Effector memory CD8-positive, alpha-beta T cell (primary cell): ENCODE measurements around the gene RAB13.

Experiments
- ATAC-seq: fragments of 150-1000 bp; cut with Tn5 transposase; replicated peaks from 2 replicates; pipeline ENCODE4 v1.10.0; 2021; ENCODE audit warnings: mild to moderate bottlenecking, moderate library complexity
- DNase-seq, 3 experiments: peaks; one replicate each; pipeline ENCODE4 v3.0.0; 2021
- H3K27ac Mint-ChIP-seq, 2 donors: one replicate each; pipeline ENCODE4 v1.8.0; 2022; ENCODE audit warnings: mild to moderate bottlenecking in 2 of 2, mixed read lengths in 2 of 2, moderate library complexity in 2 of 2
- H3K27me3 Mint-ChIP-seq, 2 donors: one replicate each; pipeline ENCODE4 v1.8.0; 2022; ENCODE audit warnings: mixed read lengths in 2 of 2
- H3K36me3 Mint-ChIP-seq: one replicate; pipeline ENCODE4 v1.8.0; 2022; ENCODE audit warnings: mild to moderate bottlenecking, moderate library complexity, mixed read lengths; ENCODE audit not compliant: insufficient read depth
- H3K4me1 Mint-ChIP-seq, 2 donors: one replicate each; pipeline ENCODE4 v1.8.0; 2022; ENCODE audit warnings: low read depth in 2 of 2, mixed read lengths in 2 of 2
- H3K4me3 Mint-ChIP-seq, 2 donors: one replicate each; pipeline ENCODE4 v1.8.0; 2022; ENCODE audit warnings: mild to moderate bottlenecking in 2 of 2, mixed read lengths in 2 of 2, moderate library complexity in 2 of 2
- H3K9me3 Mint-ChIP-seq, 2 donors: one replicate each; pipeline ENCODE4 v1.8.0; 2022; ENCODE audit warnings: mixed read lengths in 2 of 2

The RAB13 gene

DNA sequence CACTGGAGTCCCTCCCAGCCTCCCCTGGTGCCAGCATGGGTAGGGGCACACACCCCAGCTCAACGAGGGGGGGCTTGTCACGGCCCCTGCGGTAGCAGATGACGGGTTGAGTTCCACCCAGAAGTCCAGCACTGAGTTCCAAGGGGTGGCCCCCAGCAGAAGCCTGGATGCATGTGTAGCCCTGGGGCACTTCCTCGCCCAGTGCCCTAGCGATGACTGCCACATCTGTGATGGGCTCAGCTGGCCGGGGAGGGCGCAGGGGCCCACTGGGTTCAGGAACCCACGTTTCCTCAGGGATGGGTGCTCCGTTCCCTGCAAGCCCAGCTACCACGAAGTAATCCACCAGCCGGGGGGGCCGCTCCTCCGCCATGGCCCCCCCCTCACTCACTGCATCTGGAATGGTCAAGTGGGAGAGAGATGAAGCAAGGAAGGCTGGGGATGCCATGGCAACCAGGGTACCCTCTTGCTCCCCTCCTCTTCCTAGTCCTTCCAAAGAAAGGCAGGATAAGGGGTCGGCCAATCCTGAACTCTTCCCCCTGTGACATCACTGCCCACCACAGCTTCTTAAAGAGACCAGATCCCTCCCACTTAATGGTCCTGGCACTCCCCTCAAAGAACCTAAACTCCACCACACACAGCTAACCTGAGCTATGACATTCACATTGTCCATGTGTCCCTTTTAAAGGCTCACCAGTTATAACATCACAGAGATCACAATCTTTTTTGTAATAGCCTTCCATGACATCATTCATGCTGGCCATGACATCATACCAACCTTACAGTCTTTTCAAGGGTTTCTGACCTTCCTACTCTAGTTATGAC, 41.9 kb downstream of the RAB13 start:
- DNase-seq (peak in 1 of 3 experiments; percentile 23), ATAC-seq (no peak)
- peaks cover 65% of the 10 kb centered on the region for H3K36me3 Mint-ChIP-seq
- H3K27ac Mint-ChIP-seq: peak overlapping the region; percentile 96 to 97
- no peaks in the 10 kb centered on the region for H3K27me3 Mint-ChIP-seq
- peak overlapping the region; percentile 93 to 94 for H3K4me3 Mint-ChIP-seq
- H3K9me3 Mint-ChIP-seq: no peaks in the 10 kb centered on the region
- H3K4me1 Mint-ChIP-seq: peaks cover 55% of the 10 kb centered on the region in 2 donors

DNA sequence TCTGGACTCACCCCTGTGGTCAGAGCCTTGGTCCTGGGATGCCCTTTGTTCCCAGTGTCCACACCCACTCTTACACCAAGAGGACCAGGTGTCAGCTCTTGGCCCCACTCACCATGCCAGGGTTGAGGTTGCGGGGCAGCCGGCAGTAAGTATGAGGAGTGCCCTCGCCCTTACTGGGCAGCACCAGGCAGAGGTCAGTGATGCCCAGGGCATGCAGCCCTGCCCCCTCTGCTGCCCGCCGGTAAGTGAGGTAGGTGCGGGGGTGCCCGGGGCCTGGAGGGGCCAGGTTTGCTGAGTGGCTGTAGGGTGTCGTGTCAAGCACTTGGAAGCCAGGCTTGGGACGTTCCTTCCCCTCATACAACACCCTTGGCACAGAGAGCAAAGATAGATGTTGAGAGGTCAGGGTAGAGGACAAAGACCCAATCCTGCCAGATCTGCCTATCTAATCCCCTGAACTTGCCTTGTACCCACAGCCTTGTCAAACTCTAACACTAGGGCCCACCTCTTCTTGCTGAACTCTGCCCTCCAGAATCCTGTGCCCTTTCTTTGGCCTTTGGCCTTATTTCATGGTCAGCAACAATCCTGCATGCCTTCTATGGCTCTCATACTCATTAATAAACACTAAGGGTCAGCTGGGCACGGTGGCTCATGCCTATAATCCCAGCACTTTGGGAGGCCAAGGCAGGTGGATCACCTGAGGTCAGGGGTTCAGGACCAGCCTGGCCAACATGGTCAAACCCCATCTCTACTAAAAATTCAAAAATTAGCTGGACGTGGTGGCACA, 43.2 kb downstream of the RAB13 start:
- no peak for DNase-seq
- ATAC-seq: no peak
- Mint-ChIP-seq H3K27me3 (no peaks in the 10 kb centered on the region), H3K4me3 (peak overlapping the region; percentile 93 to 94), H3K9me3 (no peaks in the 10 kb centered on the region), H3K27ac (peak overlapping the region; percentile 84 to 96), H3K36me3 (peaks cover 66% of the 10 kb centered on the region), H3K4me1 (peaks cover 54 to 57% of the 10 kb centered on the region in 2 donors)

DNA sequence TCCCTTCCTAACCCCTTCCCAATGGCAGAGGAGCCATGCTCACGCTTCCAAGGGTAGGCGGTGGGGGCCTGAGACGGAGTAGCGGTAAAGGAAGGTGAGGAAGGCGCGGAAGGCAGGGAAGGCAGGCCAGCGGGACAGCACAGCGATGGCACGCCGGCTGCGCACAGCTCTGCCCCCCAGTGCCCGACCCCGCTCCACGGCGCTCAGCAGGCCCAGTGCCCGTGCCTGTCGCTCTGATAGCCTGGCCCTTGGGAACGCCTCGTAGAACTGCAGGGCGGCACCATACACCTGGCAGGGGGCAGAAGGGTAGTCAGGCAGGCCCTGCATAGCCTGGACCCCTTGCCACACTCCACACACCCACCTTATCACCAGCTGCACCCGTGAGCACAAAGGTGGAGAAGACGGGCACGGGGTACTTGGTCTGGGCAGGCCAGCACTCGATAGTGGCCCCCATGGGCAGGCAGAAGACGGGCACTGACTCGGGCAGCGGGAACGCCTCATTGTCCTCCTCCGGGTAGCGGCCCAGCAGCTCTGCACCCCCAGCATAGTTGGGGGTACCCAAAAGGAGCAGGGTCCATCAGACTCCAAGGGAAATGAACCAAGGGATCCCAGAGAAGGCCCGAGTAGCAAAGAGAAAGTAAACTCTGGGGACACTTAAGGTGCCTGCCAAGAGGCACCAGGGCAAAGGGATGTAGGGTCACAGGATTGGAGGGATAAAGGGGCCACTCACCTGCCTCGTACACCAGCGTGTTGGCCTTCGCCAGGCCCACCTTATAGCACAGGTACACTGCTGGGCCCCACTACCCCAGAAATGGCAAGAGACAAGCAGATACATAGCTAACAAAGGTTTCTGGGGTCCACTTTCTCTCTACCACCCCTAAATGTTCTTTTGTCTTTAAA, 44.1 kb downstream of the RAB13 start:
- Mint-ChIP-seq H3K4me3 (peak overlapping the region in 1 of 2 donors; percentile 93), H3K4me1 (peaks cover 56 to 59% of the 10 kb centered on the region in 2 donors), H3K36me3 (peaks cover 66% of the 10 kb centered on the region)

DNA sequence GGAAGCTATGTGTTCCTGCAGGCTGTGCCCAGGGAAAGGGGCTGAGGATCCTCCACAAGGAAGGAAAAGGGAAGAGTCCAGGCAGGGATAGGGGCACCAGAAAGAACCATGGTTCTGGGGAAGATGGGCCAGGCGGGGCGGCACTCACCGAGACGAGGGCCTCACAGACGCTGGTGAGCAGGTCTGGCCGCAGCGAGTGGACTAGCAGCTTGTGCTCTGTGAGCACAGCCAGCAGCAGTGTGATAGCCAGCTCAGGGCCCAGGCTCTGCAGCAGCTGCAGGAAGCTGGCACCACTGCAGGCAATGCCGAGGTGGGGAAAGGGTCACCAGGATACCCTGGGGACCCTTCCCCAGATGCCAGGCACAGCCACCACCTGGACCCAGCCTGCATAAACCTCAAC, 45.4 kb downstream of the RAB13 start:
- H3K27ac Mint-ChIP-seq: peak overlapping the region in 1 of 2 donors; percentile 62
- DNase-seq (no peak), ATAC-seq (no peak)
- no peak overlapping the region for H3K4me3 Mint-ChIP-seq
- no peaks in the 10 kb centered on the region for H3K27me3 Mint-ChIP-seq
- peaks cover 55% of the 10 kb centered on the region in 2 donors for H3K4me1 Mint-ChIP-seq
- H3K9me3 Mint-ChIP-seq: no peaks in the 10 kb centered on the region
- H3K36me3 Mint-ChIP-seq: peaks cover 72% of the 10 kb centered on the region

More for the DNA sequence above, 44.1 kb downstream of the RAB13 start:
- no peak for DNase-seq
- Mint-ChIP-seq H3K27me3 (no peaks in the 10 kb centered on the region), H3K9me3 (no peaks in the 10 kb centered on the region), H3K27ac (peak overlapping the region; percentile 84 to 96)
- ATAC-seq: no peak

DNA sequence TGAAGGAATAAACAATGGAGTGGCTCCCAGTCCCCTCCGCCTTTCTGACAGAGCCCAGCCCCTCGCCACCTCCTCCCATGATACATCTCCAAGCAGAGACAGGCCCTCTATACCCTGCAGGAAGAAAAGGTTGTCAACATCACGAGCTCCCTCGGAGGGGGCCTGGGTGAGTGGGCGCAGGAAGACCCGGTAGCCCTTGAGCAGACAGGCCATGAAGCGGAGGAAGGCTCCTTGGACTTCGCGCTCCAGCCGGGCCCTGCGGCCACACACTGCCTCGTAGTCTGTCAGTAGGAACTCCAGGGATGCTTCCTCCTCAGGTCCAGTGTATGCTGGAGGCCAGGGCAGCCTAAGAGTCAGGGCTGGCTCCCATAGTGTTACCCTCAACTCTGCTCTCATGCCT, 46.7 kb downstream of the RAB13 start:
- H3K4me3 Mint-ChIP-seq: no peak overlapping the region
- peaks cover 72% of the 10 kb centered on the region for H3K36me3 Mint-ChIP-seq
- no peak for ATAC-seq

DNA sequence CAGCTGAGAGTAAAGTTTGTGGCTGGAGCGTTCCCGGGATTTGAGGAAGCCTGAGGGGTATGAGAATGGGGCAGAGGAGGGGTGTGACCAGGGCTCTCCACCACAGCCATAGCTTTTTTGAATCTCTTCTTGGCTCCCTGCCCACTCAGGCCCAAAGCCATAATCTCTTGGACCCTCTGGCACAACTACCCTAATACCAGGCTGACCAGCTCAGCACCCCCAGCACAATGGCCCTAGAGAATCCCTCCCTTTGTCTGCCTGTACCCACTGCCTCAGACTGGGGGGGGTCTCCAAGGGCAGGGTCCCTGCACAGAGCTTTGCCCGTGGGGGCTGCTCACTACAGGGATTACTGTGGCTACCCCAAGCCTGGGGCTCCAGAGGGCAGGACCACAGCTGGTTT, 47.1 kb downstream of the RAB13 start:
- peak overlapping the region in 1 of 2 donors; percentile 41 for H3K27ac Mint-ChIP-seq
- no peaks in the 10 kb centered on the region for H3K9me3 Mint-ChIP-seq
- ATAC-seq: no peak
- no peak overlapping the region for H3K4me3 Mint-ChIP-seq
- H3K36me3 Mint-ChIP-seq: peaks cover 71% of the 10 kb centered on the region
- no peak for DNase-seq
- no peaks in the 10 kb centered on the region for H3K27me3 Mint-ChIP-seq
- peaks cover 41 to 42% of the 10 kb centered on the region in 2 donors for H3K4me1 Mint-ChIP-seq

More for the DNA sequence above, 46.7 kb downstream of the RAB13 start:
- no peak for DNase-seq
- Mint-ChIP-seq H3K4me1 (peaks cover 46% of the 10 kb centered on the region in 2 donors), H3K9me3 (no peaks in the 10 kb centered on the region), H3K27ac (no peak overlapping the region), H3K27me3 (no peaks in the 10 kb centered on the region)

DNA sequence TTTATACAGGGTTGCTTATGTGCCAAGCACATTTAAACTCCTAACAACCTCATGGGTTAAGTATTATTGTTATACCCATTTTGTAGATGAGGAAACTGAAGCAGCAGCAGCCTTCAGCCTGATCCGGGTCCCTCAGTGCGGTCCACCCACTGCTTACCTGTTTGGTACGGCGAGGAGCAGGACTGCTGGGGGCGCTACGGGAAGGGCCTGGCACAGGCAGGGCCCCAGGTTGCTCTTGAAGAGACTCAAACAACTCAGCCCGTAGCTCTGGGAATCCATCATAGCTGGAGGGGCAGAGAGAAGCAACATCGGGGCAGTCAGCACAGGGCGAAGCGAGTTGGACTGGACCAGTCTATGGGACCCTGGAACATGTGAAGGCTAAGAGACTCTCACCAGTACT, 48.8 kb downstream of the RAB13 start:
- Mint-ChIP-seq H3K27ac (peak overlapping the region; percentile 41 to 68), H3K36me3 (peaks cover 74% of the 10 kb centered on the region), H3K4me3 (no peak overlapping the region), H3K4me1 (peaks cover 29 to 30% of the 10 kb centered on the region in 2 donors), H3K27me3 (no peaks in the 10 kb centered on the region), H3K9me3 (no peaks in the 10 kb centered on the region)
- DNase-seq (no peak), ATAC-seq (no peak)

DNA sequence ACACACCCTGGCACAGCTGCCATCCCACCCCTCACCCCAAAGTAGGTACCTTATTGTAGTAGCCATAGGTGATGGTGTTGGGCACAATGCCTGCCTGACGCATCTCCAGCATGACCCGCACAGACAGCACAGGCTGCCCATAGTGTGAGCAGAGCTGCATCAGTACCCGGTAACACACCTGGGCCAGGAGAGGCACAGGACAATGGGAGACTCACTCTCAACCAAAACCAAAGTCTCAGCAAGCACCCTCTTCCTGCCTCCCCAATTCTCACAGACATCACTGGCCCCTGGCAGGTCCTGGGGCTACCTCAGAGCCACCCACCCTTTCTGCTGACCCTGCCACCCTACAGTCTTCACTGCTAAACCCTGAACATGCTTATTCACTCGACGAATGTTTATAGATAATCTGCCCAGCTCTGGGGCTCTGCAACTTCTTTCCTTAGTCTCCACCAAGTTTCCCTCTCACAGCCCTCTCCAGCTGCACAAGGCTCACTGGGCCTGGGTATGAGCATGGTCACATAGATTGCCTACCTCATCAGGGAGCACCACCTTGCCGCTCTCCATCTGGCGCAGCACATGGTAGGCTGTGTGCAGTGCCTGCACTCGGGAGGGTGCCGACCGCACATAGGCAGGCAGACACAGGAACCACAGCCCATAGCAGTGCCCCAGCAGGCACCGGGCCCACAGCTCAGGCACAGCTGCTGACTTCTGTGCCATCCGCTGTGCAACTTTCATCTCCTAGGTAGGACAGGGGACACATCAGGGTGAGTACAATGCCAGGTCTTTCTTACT, 49.9 kb downstream of the RAB13 start:
- H3K36me3 Mint-ChIP-seq: peaks cover 71% of the 10 kb centered on the region
- ATAC-seq (no peak), DNase-seq (no peak)
- H3K27me3 Mint-ChIP-seq: no peaks in the 10 kb centered on the region
- peak overlapping the region in 1 of 2 donors; percentile 13 for H3K27ac Mint-ChIP-seq
- no peak overlapping the region for H3K4me3 Mint-ChIP-seq
- H3K4me1 Mint-ChIP-seq: peaks cover 23 to 25% of the 10 kb centered on the region in 2 donors
- H3K9me3 Mint-ChIP-seq: no peaks in the 10 kb centered on the region

DNA sequence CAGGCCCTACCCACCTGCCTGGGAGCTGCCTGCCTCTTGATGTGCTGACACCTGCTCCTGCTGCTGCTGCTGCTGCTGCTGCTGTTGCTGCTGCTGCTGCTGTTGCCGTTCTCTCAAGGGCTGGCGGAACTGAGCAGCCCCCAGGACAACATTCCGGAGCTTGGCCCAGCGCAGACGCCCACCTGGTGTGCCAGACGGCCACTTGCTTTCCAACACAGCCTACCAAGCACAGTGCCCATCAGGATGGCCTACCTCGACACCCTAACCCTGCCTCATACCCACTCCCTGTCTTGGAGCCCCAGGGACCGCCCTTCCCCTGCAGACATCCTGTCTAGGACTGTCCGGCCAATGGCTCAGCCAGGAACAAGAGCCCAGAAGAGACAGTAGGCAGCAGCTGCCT, 51.4 kb downstream of the RAB13 start:
- Mint-ChIP-seq H3K27me3 (no peaks in the 10 kb centered on the region), H3K36me3 (peaks cover 83% of the 10 kb centered on the region), H3K4me3 (no peak overlapping the region), H3K4me1 (peaks cover 14 to 16% of the 10 kb centered on the region in 2 donors), H3K9me3 (no peaks in the 10 kb centered on the region), H3K27ac (peak overlapping the region in 1 of 2 donors; percentile 69)
- ATAC-seq (no peak), DNase-seq (no peak)

DNA sequence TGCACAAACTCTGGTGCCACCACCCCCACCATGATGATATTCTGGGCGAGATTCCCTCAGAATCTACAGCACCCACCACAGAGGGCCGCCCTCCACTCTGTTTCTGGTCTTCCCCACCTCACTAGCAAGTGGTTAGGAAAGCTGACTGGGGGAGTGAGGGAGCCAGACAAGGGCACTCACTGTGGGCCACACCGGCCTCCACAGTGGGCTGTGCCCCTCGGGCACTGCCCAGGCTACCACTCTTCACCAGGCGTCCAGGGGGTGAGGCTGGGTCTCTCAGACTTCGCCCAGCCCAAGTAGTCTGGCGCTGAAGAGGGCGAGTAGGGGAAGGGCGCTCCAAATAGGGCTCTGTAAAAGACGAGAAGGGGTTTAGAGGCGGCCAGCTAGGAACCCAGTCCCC, 52.2 kb downstream of the RAB13 start:
- Mint-ChIP-seq H3K27me3 (no peaks in the 10 kb centered on the region), H3K36me3 (peaks cover 79% of the 10 kb centered on the region), H3K27ac (no peak overlapping the region), H3K4me1 (peaks cover 6 to 10% of the 10 kb centered on the region in 2 donors), H3K9me3 (no peaks in the 10 kb centered on the region), H3K4me3 (no peak overlapping the region)
- DNase-seq (no peak), ATAC-seq (no peak)

DNA sequence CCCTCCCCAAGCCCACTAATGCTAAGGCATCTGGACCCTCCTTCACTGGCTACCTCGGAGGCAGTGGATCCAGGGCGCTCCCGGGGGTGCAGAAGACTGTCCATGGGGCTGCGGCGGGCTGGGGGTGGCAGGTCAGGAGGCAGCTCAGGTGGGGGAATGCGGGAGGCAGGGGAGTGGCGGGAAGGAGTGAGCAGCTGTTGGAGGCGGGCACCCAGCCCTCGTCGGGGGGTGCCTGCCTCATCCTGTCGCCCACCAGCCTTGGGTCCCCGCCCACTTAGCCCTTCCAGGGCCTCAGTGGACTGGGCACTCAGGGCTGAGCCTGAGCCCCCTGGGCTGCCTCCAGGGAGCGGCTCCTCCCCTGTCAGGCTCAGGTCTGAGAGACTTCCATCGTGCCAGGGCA, 52.7 kb downstream of the RAB13 start:
- H3K27ac Mint-ChIP-seq: no peak overlapping the region
- no peak for DNase-seq
- H3K27me3 Mint-ChIP-seq: no peaks in the 10 kb centered on the region
- peaks cover 8 to 14% of the 10 kb centered on the region in 2 donors for H3K4me1 Mint-ChIP-seq
- H3K4me3 Mint-ChIP-seq: no peak overlapping the region
- no peak for ATAC-seq
- peaks cover 77% of the 10 kb centered on the region for H3K36me3 Mint-ChIP-seq
- H3K9me3 Mint-ChIP-seq: no peaks in the 10 kb centered on the region
